ENCODE measurements around the gene PPP1R14D. TPM values are rescaled to one million over a fixed set of nuclear protein-coding genes. Genes with fewer than 3 reads are reported as not detected.
A peak's percentile ranks its signal among the peaks of the same experiment; 100 is the strongest.

The PPP1R14D gene
- total RNA-seq, 6 experiments from 2014 or later, result not detected

DNA sequence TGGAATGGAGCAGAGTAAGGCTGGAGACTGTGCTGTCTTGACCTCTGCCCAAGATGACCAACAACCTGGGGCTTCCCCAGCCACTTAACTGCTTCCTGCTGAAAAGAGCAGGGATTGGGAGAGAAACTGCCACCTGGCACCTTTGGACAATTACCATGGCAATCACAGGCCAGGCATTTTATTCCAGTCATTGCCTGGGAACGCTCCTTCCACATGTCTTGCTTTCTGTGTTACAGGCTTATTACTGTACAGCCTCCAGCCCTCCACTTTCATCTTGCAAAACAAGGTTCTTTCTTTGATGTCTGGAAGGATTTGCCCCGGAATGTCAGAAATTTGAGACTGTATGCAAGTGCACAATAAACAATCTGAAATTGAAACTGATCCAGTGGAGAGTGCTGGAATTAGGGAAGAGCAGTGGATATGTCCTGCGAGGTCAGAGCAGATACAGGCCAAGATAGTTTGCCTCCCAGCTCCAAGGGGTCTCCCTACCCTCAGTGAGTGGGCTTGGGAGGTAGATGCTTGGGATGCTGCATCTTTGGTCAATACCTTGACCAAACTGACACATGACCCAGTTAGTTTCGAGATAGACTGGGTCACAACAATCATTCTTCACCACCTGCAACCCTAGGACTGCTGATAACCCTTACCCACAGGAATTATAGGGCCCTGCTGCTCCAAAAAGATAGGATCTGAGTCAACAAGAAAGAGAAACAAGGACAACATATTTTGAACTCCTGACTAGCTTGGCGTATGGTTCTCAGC is 2.7 kb downstream of the PPP1R14D start:
- peak; percentile 67 for DNase-seq
- Mint-ChIP-seq H3K4me3 (peak overlapping the region; percentile 7; the same call in 1 of the 2 replicates), H3K27me3 (ENCODE audit: insufficient read depth) (peaks cover 7% of the 10 kb centered on the region), H3K27ac (peak overlapping the region; percentile 33; the same call in 1 of the 2 replicates), H3K4me1 (ENCODE audit: low read depth) (peaks cover 19% of the 10 kb centered on the region), H3K36me3 (ENCODE audit: low read depth) (no peaks in the 10 kb centered on the region), H3K9me3 (no peaks in the 10 kb centered on the region)
- TF ChIP-seq, protein P1, sequence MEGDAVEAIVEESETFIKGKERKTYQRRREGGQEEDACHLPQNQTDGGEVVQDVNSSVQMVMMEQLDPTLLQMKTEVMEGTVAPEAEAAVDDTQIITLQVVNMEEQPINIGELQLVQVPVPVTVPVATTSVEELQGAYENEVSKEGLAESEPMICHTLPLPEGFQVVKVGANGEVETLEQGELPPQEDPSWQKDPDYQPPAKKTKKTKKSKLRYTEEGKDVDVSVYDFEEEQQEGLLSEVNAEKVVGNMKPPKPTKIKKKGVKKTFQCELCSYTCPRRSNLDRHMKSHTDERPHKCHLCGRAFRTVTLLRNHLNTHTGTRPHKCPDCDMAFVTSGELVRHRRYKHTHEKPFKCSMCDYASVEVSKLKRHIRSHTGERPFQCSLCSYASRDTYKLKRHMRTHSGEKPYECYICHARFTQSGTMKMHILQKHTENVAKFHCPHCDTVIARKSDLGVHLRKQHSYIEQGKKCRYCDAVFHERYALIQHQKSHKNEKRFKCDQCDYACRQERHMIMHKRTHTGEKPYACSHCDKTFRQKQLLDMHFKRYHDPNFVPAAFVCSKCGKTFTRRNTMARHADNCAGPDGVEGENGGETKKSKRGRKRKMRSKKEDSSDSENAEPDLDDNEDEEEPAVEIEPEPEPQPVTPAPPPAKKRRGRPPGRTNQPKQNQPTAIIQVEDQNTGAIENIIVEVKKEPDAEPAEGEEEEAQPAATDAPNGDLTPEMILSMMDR (IDR thresholded peaks at IDR 0.05), result no peak

- no peaks in the 10 kb centered on the region for H3K36me3 Mint-ChIP-seq (ENCODE audit: low read depth)
- no peak overlapping the region for H3K4me3 Mint-ChIP-seq
- TF ChIP-seq, protein P1 (IDR thresholded peaks at IDR 0.05), result no peak
- no peak for DNase-seq
- H3K27me3 Mint-ChIP-seq (ENCODE audit: insufficient read depth), result peaks cover 7% of the 10 kb centered on the region
- H3K27ac Mint-ChIP-seq, result no peak overlapping the region
- peaks cover 19% of the 10 kb centered on the region for H3K4me1 Mint-ChIP-seq (ENCODE audit: low read depth)
- H3K9me3 Mint-ChIP-seq, result no peaks in the 10 kb centered on the region
Measured at GRCh38 chr15:40823572-40824343, 4.8 kb downstream of the PPP1R14D start.

DNA sequence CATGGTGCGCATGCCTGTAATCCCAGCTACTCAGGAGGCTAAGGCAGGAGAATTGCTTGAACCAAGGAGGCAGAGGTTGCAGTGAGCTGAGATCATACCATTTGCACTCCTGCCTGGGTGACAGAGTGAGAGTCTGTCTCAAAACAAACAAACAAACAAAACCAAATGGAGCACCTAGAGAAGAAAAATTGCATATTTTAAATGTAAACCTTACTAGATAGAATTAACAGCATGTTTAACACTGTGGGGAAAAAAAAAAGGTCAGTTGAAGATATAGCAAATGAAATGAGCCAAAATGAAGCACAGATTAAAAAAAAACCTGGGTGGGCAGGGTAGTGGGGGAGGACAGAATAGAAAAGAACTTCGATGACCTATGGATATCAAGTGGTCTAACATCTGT is 7.3 kb downstream of the PPP1R14D start:
- no peak for DNase-seq
- peaks cover 4% of the 10 kb centered on the region; the same call in 1 of the 2 replicates for H3K27me3 Mint-ChIP-seq (ENCODE audit: insufficient read depth)
- TF ChIP-seq, protein P1 (IDR thresholded peaks at IDR 0.05), result no peak
- H3K4me3 Mint-ChIP-seq, result no peak overlapping the region
- H3K36me3 Mint-ChIP-seq (ENCODE audit: low read depth), result no peaks in the 10 kb centered on the region
- H3K27ac Mint-ChIP-seq, result no peak overlapping the region
- H3K9me3 Mint-ChIP-seq, result no peaks in the 10 kb centered on the region
- H3K4me1 Mint-ChIP-seq (ENCODE audit: low read depth), result peaks cover 14% of the 10 kb centered on the region

GRCh38 chr15:40819048-40819447 is 9.5 kb downstream of the PPP1R14D start:
- H3K27ac Mint-ChIP-seq, result no peak overlapping the region
- no peaks in the 10 kb centered on the region for H3K4me1 Mint-ChIP-seq (ENCODE audit: low read depth)
- no peaks in the 10 kb centered on the region for H3K9me3 Mint-ChIP-seq
- H3K4me3 Mint-ChIP-seq, result no peak overlapping the region
- H3K27me3 Mint-ChIP-seq (ENCODE audit: insufficient read depth), result peaks cover 2% of the 10 kb centered on the region; the same call in 1 of the 2 replicates
- no peak for DNase-seq
- peaks cover 8% of the 10 kb centered on the region for H3K36me3 Mint-ChIP-seq (ENCODE audit: low read depth)
- TF ChIP-seq, protein P1 (IDR thresholded peaks at IDR 0.05), result no peak

DNA sequence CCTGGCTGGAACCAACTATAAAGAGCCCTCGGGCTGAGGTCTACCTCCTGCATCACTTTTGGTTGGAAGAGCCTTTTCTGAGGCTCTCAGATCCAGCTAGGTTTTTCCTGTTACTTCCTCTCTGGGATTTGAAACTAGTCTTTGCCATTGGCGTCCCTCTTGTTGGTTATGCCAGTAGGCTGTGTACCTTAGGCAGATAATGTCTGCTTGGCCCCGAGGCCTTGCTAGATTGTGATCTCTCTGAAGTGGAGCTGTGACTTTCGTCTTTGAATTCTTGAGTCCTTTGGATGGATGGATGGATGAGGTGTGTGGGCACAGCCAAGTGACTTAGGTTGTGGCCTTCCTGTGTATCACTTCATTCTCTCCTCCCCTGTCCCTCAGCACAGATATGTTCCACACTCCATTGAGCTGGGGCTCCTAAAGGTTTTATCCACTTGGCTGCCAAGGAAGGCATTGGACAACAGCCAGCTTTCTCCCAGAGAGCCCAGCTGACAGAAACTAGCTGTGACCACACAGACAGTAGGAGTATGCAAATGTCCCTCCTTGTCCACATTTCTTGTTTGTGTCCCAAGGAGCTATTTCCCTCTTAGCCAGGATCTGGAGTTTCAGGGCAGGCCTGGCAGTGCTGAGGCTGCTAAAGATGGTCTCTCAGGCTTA is 13.3 kb downstream of the PPP1R14D start:
- no peaks in the 10 kb centered on the region for H3K9me3 Mint-ChIP-seq
- H3K4me3 Mint-ChIP-seq, result no peak overlapping the region
- no peak for DNase-seq
- peaks cover 8% of the 10 kb centered on the region for H3K36me3 Mint-ChIP-seq (ENCODE audit: low read depth)
- no peaks in the 10 kb centered on the region; the same call in none of the 2 replicates for H3K27me3 Mint-ChIP-seq (ENCODE audit: insufficient read depth)
- TF ChIP-seq, protein P1 (IDR thresholded peaks at IDR 0.05), result no peak
- no peaks in the 10 kb centered on the region for H3K4me1 Mint-ChIP-seq (ENCODE audit: low read depth)
- H3K27ac Mint-ChIP-seq, result no peak overlapping the region

Measured in HFFc6 (cell line).